H9 (cell line): Measurements from ENCODE around the gene ZNF358. TPM values are rescaled to one million over a fixed set of nuclear protein-coding genes. Genes with fewer than 3 reads are reported as not detected.

Experiments used
- DNase-seq: peaks from one replicate; pipeline ENCODE4 v3.0.0-alpha.2; 2017
- H2AFZ ChIP-seq: one replicate; pipeline ENCODE4 v1.6.1; 2013; ENCODE audit warnings: mild to moderate bottlenecking, low read length, control low read depth, moderate library complexity
- H2AK5ac ChIP-seq: 2 replicates; pipeline ENCODE4 v1.6.1; 2013; ENCODE audit warnings: low read length, control low read depth, mixed read lengths; ENCODE audit not compliant: insufficient read length
- H2BK120ac ChIP-seq: one replicate; pipeline ENCODE4 v1.6.1; 2013; ENCODE audit warnings: low read depth, mild to moderate bottlenecking, low read length, control low read depth, inconsistent platforms; ENCODE audit not compliant: poor library complexity, severe bottlenecking
- H2BK12ac ChIP-seq: 2 replicates; pipeline ENCODE4 v1.6.1; 2013; ENCODE audit warnings: low read length, control low read depth, mixed read lengths, low read depth; ENCODE audit not compliant: insufficient read length
- H2BK15ac ChIP-seq: 2 replicates; pipeline ENCODE4 v1.6.1; 2013; ENCODE audit warnings: low read depth, low read length, control low read depth
- H2BK20ac ChIP-seq: one replicate; pipeline ENCODE4 v1.6.1; 2013; ENCODE audit warnings: low read depth, mild to moderate bottlenecking, low read length, control low read depth, inconsistent platforms; ENCODE audit not compliant: poor library complexity, severe bottlenecking
- H2BK5ac ChIP-seq: 2 replicates; pipeline ENCODE4 v1.6.1; 2013; ENCODE audit warnings: low read length, control low read depth, mixed read lengths; ENCODE audit not compliant: insufficient read length
- H3K14ac ChIP-seq: 2 replicates; pipeline ENCODE4 v1.6.1; 2013; ENCODE audit warnings: low read length, control low read depth; ENCODE audit not compliant: insufficient read depth
- H3K18ac ChIP-seq: 2 replicates; pipeline ENCODE4 v1.6.1; 2013; ENCODE audit warnings: low read depth, mild to moderate bottlenecking, mixed read lengths, low read length, control low read depth; ENCODE audit not compliant: insufficient read length
- H3K23ac ChIP-seq: 2 replicates; pipeline ENCODE4 v1.6.1; 2013; ENCODE audit warnings: low read length, control low read depth, mixed read lengths, low read depth; ENCODE audit not compliant: insufficient read length
- H3K23me2 ChIP-seq: 2 replicates; pipeline ENCODE4 v1.6.1; 2013; ENCODE audit warnings: low read depth, mild to moderate bottlenecking, mixed read lengths, low read length, control low read depth; ENCODE audit not compliant: insufficient read length, poor library complexity, severe bottlenecking
- H3K27ac ChIP-seq: 2 replicates; pipeline ENCODE4 v1.5.1; 2013; ENCODE audit warnings: low read length, control low read depth, mixed read lengths, low read depth; ENCODE audit not compliant: insufficient read length
- H3K27me3 ChIP-seq: 2 replicates; pipeline ENCODE4 v1.6.1; 2013; ENCODE audit warnings: low read length, control low read depth, inconsistent platforms; ENCODE audit not compliant: insufficient read depth
- H3K4ac ChIP-seq: 2 replicates; pipeline ENCODE4 v1.6.1; 2013; ENCODE audit warnings: low read depth, mild to moderate bottlenecking, control low read depth, inconsistent platforms, low read length, moderate library complexity
- H3K4me1 ChIP-seq: 2 replicates; pipeline ENCODE4 v1.6.1; 2013; ENCODE audit warnings: low read length, control low read depth, inconsistent platforms; ENCODE audit not compliant: insufficient read depth
- H3K4me2 ChIP-seq: 2 replicates; pipeline ENCODE4 v1.6.1; 2013; ENCODE audit warnings: low read length, control low read depth, mixed read lengths; ENCODE audit not compliant: insufficient read length, insufficient read depth
- H3K56ac ChIP-seq: 2 replicates; pipeline ENCODE4 v1.6.1; 2013; ENCODE audit warnings: low read depth, mild to moderate bottlenecking, mixed read lengths, low read length, control low read depth; ENCODE audit not compliant: insufficient read length
- H3K79me1 ChIP-seq: 2 replicates; pipeline ENCODE4 v1.6.1; 2013; ENCODE audit warnings: low read depth, mild to moderate bottlenecking, moderate library complexity, low read length, control low read depth, inconsistent platforms; ENCODE audit not compliant: insufficient read depth, poor library complexity, severe bottlenecking
- H3K79me2 ChIP-seq: 2 replicates; pipeline ENCODE4 v1.6.1; 2013; ENCODE audit warnings: low read length, control low read depth, inconsistent platforms; ENCODE audit not compliant: insufficient read depth
- H3K9ac ChIP-seq: 2 replicates; pipeline ENCODE4 v1.6.1; 2013; ENCODE audit warnings: low read length, control low read depth, mixed read lengths; ENCODE audit not compliant: insufficient read length; ENCODE audit errors: extremely low read depth
- H3K9me3 ChIP-seq: one replicate; pipeline ENCODE4 v1.6.1; 2013; ENCODE audit warnings: low read depth, low read length, inconsistent platforms; ENCODE audit not compliant: control insufficient read depth
- H3T11ph ChIP-seq: one replicate; pipeline ENCODE4 v1.6.1; 2013; ENCODE audit warnings: mild to moderate bottlenecking, low read length, control low read depth, inconsistent platforms
- H4K20me1 ChIP-seq: one replicate; pipeline ENCODE4 v1.6.1; 2013; ENCODE audit not compliant: control insufficient read depth, insufficient read length, insufficient read depth
- H4K5ac ChIP-seq: 2 replicates; pipeline ENCODE4 v1.6.1; 2013; ENCODE audit warnings: low read depth, mild to moderate bottlenecking, mixed read lengths, low read length, control low read depth; ENCODE audit not compliant: insufficient read length
- H4K8ac ChIP-seq: replicated peaks from 2 replicates; pipeline ENCODE4 v1.6.1; 2013; ENCODE audit warnings: low read length, control low read depth, mixed read lengths, low read depth; ENCODE audit not compliant: insufficient read length
- H4K91ac ChIP-seq: 2 replicates; pipeline ENCODE4 v1.6.1; 2013; ENCODE audit warnings: low read depth, mild to moderate bottlenecking, moderate library complexity, mixed read lengths, low read length, control low read depth; ENCODE audit not compliant: insufficient read length
- H3K27ac Mint-ChIP-seq, 3 experiments: 2 replicates in 2 of 3; 3 replicates in 1 of 3; pipeline ENCODE4 v1.8.0; 2020 to 2021; ENCODE audit warnings: mixed read lengths in 3 of 3, mild to moderate bottlenecking in 1 of 3, moderate library complexity in 1 of 3
- H3K27me3 Mint-ChIP-seq: 2 replicates; pipeline ENCODE4 v1.8.0; 2021; ENCODE audit warnings: low read depth, mild to moderate bottlenecking, moderate library complexity, mixed read lengths
- H3K36me3 Mint-ChIP-seq, 3 experiments: 2 replicates in 2 of 3; 3 replicates in 1 of 3; pipeline ENCODE4 v1.8.0; 2020 to 2021; ENCODE audit warnings: low read depth in 3 of 3, mixed read lengths in 3 of 3; ENCODE audit not compliant: insufficient read depth in 1 of 3
- H3K4me1 Mint-ChIP-seq, 2 experiments: 2 replicates each; pipeline ENCODE4 v1.8.0; 2020; ENCODE audit warnings: mixed read lengths in 2 of 2
- H3K4me3 Mint-ChIP-seq, 2 experiments: 2 replicates in 1 of 2; 3 replicates in 1 of 2; pipeline ENCODE4 v1.8.0; 2020 to 2021; ENCODE audit warnings: mild to moderate bottlenecking in 2 of 2, mixed read lengths in 2 of 2, moderate library complexity in 1 of 2
- H3K9me3 Mint-ChIP-seq, 2 experiments: 2 replicates in 1 of 2; 3 replicates in 1 of 2; pipeline ENCODE4 v1.8.0; 2020; ENCODE audit warnings: mild to moderate bottlenecking in 2 of 2, mixed read lengths in 2 of 2, moderate library complexity in 1 of 2
- WGBS: extraction: QIAGEN DNeasy Blood & Tissue Kit; methylation state at CpG from one replicate; pipeline ENCODE4 v1.1.7; 2013; ENCODE audit warnings: missing lambda C conversion rate, low lambda C conversion rate, mixed read lengths; ENCODE audit not compliant: insufficient read length; ENCODE audit errors: extremely low coverage; 5-methylcytosine and 5-hydroxymethylcytosine counted together
- total RNA-seq: library from RNA; stranded (reverse); gene quantifications from 2 replicates; pipeline ENCODE4 v1.2.1, GENCODE V29; 2021
- TF ChIP-seq, protein P1 (sequence below): fragments of 200-600 bp; sonication (generic); conservative IDR thresholded peaks from 3 replicates; pipeline ENCODE4 v1.8.0; 2021; ENCODE audit warnings: antibody characterized with exemption, mild to moderate bottlenecking

The ZNF358 gene
- total RNA-seq, 1 experiment from 2014 or later, result 40.5 TPM

DNA sequence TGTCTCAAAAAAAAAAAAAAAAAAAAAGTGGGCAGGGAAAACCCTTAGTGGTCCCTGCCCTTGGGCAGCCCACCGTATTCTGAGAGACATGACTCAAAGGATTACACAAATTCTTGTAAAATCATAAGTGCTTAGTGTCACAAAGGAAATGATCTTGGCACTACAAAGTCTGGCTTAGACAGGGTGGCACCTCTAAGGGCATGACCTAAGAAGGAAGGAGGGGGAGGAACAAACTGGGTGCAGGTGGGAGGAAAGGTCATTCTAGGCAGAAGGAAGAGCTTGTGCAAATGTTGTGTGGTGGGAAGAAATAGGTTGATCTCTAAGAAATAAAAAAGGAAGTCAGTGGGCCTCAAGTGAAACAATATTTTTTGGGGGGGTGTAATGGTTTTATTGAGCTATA, 30.0 kb downstream of the ZNF358 start:
- H2BK20ac ChIP-seq, result no peak overlapping the region
- TF ChIP-seq, protein P1, sequence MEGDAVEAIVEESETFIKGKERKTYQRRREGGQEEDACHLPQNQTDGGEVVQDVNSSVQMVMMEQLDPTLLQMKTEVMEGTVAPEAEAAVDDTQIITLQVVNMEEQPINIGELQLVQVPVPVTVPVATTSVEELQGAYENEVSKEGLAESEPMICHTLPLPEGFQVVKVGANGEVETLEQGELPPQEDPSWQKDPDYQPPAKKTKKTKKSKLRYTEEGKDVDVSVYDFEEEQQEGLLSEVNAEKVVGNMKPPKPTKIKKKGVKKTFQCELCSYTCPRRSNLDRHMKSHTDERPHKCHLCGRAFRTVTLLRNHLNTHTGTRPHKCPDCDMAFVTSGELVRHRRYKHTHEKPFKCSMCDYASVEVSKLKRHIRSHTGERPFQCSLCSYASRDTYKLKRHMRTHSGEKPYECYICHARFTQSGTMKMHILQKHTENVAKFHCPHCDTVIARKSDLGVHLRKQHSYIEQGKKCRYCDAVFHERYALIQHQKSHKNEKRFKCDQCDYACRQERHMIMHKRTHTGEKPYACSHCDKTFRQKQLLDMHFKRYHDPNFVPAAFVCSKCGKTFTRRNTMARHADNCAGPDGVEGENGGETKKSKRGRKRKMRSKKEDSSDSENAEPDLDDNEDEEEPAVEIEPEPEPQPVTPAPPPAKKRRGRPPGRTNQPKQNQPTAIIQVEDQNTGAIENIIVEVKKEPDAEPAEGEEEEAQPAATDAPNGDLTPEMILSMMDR, result no peak
- Mint-ChIP-seq H3K4me3 (no peak overlapping the region), H3K9me3 (no peaks in the 10 kb centered on the region), H3K27me3 (no peaks in the 10 kb centered on the region), H3K27ac (no peak overlapping the region), H3K36me3 (peaks cover 6 to 35% (median 28%) of the 10 kb centered on the region in 3 experiments; a peak in 6 of 7 replicates), H3K4me1 (peaks cover 4% of the 10 kb centered on the region in 2 experiments; a peak in 2 of 4 replicates)
- H3K14ac ChIP-seq, result no peak overlapping the region
- no peak overlapping the region for H4K5ac ChIP-seq
- no peak overlapping the region for H3K23ac ChIP-seq
- no peak overlapping the region for H3K56ac ChIP-seq
- H3K27ac ChIP-seq, result no peak overlapping the region
- no peak overlapping the region for H3K18ac ChIP-seq
- H3K23me2 ChIP-seq, result no peaks in the 10 kb centered on the region
- H3T11ph ChIP-seq, result no peak overlapping the region
- H3K79me1 ChIP-seq, result no peaks in the 10 kb centered on the region
- no peak for DNase-seq
- H4K20me1 ChIP-seq, result no peaks in the 10 kb centered on the region
- no peak overlapping the region for H2BK120ac ChIP-seq
- H3K9me3 ChIP-seq, result no peaks in the 10 kb centered on the region
- H3K27me3 ChIP-seq, result no peaks in the 10 kb centered on the region
- H2BK12ac ChIP-seq, result no peak overlapping the region
- H2BK15ac ChIP-seq, result no peak overlapping the region
- no peak overlapping the region for H3K9ac ChIP-seq
- no peak overlapping the region for H2AFZ ChIP-seq
- no peak overlapping the region for H4K91ac ChIP-seq
- no peak overlapping the region for H3K4ac ChIP-seq
- no peaks in the 10 kb centered on the region for H3K4me1 ChIP-seq
- no peak overlapping the region for H3K4me2 ChIP-seq
- no peak overlapping the region for H2AK5ac ChIP-seq
- H2BK5ac ChIP-seq, result no peak overlapping the region
- WGBS, result no CpG with 5 or more reads among the region's 1 CpG
- H4K8ac ChIP-seq, result no peak overlapping the region
- no peaks in the 10 kb centered on the region for H3K79me2 ChIP-seq
